Activated CD4-positive, alpha-beta T cell treated with anti-CD3 and anti-CD28 coated beads, Interleukin-2, amount 50 U/mL, for 16 hours (primary cell): Measurements from ENCODE around the gene GP1BB.

Experiments
- DNase-seq: peaks from one replicate; pipeline ENCODE4 v3.0.0-alpha.2; 2020

Gene GP1BB

DNA sequence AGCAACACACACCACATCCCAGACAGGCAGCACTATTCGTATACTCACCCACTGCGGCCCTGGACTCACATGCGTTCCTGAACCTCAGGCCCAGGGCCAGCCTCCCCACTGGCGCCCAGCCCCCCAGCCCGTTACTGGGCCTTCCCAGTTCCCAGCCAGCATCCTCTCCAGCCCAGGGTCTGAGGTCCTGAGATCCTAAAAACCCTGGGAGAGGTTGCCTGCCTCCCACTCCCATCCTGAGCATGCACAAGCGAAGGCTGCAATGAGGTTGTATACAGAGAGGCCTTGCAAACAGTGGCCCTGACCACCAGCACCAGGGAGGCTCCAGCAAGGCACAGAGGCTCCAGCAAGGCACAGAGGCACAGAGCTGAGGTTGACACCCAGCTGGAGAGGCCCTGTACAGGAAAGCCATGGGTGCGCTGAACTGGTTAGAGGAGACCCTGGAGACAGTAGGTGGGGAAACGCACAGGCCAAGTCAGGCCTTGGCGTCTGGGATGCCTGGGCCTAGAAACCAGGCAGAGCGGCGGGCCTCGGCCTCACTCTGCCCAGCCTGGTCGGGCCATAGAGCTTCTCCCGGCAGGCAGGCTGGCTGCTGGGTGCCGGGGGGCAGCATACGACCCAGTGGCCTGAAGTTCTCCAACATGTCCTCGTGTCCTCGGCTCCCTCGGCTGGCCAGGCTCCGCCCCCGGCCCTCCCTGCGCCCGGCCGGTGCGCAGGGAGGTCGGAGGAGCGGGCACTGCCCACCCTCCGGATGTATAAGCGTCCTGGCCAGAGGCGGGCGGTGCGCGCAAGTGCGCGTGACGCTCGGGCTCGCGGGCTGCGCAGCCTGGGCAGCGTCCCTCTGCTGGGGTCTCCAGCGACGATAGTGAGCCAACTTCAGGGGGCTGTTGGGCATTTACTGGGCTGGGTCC is 34.9 kb downstream of the GP1BB start:
- DNase-seq: no peak

DNA sequence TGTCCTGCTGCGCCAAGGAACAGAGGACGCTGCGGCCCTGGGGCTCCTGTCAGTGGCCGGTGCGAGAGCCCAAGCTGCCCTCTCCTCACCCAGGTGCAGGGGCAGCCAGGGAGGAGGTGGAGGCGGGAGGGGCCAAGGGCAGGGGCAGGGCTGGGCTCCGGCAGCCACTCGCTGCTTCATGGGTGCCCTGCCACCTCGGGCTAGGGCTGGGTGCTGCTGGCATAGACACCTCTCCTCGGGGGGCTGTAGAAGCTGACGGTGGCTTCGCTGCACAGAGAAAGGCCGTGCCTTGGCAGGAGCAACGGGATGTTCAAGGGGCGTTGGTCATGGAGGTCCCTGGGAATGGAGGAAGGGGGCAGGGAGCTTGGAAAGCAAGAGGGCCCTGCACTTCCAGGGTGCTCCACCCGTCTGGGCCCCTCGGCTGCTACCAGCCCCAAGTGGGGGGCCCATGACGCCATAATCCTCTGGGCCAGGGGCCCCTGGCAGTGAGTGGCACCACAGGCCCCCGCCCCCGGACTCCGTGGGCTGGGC is 35.6 kb downstream of the GP1BB start:
- no peak for DNase-seq

GRCh38 chr22:19759427-19760057 is 36.2 kb downstream of the GP1BB start:
- DNase-seq: no peak

- DNase-seq: no peak
Measured at GRCh38 chr22:19760058-19760950, 37.0 kb downstream of the GP1BB start, which contains the start of gene TBX1. Gene TBX1, plus strand, starts transcription at chr22:19760778. Its CDS starts 66 bp downstream, at chr22:19760844.

DNA sequence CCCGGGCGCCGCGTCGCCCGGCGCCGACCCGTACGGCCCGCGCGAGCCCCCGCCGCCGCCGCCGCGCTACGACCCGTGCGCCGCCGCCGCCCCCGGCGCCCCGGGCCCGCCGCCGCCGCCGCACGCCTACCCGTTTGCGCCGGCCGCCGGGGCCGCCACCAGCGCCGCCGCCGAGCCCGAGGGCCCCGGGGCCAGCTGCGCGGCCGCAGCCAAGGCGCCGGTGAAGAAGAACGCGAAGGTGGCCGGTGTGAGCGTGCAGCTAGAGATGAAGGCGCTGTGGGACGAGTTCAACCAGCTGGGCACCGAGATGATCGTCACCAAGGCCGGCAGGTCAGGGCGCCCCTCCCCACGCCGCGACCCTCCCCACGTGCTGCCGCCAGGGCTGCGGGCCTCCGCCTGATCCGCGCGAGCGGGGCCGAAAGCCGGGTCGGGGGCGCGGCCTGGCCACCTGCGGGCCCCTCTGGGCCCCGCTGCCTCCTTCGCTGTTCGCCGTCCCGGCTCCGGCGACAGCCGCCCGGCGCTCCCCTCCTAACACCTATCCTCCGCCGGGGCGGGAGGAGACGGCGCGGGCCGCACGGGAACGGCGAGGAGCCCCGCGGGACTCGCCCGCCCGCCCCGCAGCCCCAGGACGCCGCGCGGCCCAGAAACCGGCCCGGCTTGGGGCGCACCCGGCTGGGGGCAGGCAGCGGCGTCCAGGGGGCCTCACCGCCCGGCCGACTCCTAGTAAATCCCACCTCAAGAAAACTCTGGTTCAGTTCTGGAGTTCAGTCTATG is 37.8 kb downstream of the GP1BB start:
- no peak for DNase-seq

GRCh38 chr22:19761725-19762567 is 38.6 kb downstream of the GP1BB start:
- no peak for DNase-seq

GRCh38 chr22:19762568-19763457 is 39.5 kb downstream of the GP1BB start:
- no peak for DNase-seq

- DNase-seq: no peak
Measured at GRCh38 chr22:19763458-19764298, 40.3 kb downstream of the GP1BB start.

- DNase-seq: no peak
Measured at GRCh38 chr22:19764299-19764593, 40.9 kb downstream of the GP1BB start.

- no peak for DNase-seq
Measured at GRCh38 chr22:19764636-19765476, 41.5 kb downstream of the GP1BB start.

DNA sequence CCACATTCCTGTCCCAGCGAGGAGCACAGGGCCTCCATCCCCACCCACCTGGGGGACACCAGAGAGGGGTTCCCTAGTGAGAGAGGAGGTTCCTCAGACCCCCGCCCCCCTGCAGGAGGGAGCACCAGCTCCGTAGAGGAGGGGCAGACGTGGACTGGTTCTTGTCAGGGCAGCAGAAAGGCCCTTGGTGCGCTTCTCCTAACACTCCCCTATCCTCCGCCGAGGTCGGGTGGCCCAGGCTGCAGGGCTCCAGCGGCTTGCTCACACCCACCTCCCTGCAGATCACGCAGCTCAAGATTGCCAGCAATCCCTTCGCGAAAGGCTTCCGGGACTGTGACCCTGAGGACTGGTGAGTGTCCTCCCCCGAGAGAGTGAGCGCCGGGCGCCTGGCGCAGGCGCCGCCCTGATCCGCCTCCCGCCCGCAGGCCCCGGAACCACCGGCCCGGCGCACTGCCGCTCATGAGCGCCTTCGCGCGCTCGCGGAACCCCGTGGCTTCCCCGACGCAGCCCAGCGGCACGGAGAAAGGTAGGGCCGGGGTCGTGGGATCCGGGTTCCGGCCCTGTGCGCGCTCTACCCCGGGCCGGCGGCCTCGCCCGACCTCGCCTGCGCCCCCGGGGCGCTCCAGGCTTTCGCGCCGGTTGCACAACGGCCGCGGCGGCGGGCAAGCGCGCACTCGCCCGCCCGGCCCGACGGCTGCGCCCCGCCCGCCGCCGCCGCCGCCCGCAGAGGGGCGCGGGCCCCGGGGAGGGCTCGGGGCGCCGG is 42.3 kb downstream of the GP1BB start:
- no peak for DNase-seq

- no peak for DNase-seq
Measured at GRCh38 chr22:19766240-19766510, 42.8 kb downstream of the GP1BB start.

DNA sequence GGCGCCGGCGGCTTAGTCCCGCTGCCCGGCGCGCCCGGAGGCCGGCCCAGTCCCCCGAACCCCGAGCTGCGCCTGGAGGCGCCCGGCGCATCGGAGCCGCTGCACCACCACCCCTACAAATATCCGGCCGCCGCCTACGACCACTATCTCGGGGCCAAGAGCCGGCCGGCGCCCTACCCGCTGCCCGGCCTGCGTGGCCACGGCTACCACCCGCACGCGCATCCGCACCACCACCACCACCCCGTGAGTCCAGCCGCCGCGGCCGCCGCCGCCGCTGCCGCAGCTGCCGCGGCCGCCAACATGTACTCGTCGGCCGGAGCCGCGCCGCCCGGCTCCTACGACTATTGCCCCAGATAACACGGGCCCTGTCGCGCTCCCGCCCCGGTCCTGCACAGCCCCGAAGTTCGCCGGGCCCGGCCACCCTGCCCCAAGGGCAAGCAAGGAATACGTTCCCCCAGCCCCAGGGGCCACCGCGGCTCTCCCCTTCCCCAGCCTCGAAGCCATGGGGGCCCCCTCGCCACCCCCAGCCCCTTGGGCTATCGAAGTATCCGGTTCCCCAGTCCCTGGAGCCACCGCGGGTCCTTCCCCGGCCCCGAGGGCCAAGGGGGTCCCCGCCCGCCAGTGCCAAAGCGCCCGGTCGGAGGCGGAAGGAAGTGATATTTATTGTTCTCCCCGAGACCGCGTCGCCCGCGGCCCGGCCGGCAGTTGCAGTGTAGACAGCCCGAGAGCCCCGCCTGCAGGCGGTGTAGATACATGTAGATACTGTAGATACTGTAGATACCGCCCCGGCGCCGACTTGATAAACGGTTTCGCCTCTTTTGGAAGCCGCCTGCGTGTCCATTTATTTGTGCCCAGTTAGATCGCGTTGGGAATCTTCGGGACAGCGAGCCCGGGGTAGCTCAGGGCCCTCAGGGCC is 43.4 kb downstream of the GP1BB start:
- DNase-seq: peak; percentile 73

DNA sequence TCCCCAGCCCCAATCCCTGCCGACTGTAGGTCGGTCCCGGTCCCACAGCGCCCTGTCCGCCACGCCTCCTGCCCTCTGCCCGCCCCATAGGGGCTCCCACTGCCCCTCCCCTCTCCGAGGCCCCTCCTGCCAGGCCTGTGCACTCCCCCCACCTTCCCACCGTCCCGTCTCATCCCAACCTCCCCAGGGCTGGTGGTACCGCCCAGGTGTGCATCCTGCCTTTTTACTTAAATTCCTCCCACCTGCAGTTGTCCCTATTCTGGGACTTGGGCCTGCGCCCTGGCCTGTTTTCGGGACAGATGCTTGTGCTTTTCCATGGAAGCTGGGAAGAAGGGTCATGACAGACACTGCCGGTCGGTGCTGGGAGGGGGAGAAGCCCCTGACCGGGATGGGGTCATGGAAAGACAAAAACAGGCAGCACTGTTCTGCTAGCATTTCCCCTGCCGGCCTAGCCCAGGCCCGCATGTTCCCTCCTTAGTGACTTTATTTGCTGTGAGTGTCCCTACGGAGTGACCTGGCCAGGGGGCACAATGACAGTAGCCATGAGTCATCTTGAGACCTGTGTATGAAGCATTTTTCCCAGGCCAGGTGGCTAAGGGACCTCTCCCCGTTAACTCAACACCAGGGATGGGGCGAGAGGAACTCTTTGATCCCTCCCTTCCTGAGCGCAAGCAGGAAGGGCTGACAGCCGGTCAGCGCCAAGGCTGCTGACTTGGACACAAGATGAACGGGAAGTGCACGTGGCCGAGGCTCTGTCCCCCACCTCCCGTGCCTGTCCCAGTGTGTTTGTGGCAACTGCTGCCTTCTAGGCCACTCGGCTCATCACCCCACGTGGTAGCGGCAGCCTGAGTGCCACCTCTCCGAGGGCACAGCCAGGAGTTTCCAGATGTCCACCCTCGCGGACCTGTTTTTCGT is 44.3 kb downstream of the GP1BB start:
- no peak for DNase-seq

GRCh38 chr22:19769393-19769715 is 46.0 kb downstream of the GP1BB start:
- no peak for DNase-seq
